ENCODE measurements around the gene ARSI. TPM values are rescaled to one million over a fixed set of nuclear protein-coding genes. Genes with fewer than 3 reads are reported as not detected.

ARSI gene
- total and polyA plus RNA-seq, 7 experiments from 2014 or later: 1.6 TPM; not detected in 6

DNA sequence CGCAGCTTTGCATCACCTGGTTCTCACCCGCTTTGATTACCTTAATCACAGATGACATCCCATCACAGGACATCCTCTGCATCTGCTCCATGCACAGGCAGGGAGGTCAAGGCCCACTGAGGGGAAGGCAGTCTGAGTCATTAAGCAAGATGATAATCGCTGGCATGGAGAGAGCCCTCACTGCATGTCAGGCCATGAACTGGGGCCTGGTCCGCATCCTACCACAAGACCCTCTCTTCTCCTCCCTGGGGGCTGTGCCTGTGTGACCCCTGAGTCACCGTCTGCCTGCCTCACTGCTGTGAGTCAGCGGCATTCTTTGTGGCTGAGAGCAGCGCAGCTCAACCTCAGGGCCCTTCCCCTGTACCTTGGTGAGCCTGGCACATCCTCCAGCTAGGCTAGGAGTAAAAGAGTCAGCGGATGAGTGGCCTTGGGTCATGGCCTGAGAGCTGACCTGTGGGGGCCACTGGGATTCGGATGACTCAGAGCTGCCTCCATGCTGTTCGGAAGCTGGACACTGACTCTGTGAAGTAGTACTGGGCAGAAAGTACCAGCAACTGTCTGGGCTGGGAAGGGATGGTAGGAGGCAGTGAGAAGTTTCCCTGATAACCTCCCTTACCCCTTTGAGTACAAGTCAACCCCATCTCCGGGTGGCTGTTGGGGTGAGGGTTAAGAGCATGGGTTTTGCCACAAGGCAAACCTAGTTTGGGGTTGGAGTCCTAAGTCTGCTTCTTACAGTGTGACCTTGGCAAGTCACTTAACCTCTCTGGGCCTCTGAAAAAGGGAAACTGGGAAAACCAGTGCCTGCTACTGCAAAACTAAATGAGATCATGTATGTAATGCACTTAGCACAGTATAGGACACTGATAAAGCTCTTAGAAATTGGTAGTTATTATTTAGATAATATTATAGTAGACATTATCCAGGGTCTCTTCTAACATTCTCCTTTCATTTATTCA lies 14.6 kb upstream of the ARSI start:
- Histone ChIP-seq H3K27me3 (ENCODE audit: control insufficient read depth in 2 of 2, insufficient read depth in 2 of 2, low read length in 2 of 2) (no peaks in the 10 kb centered on the region), H3K4me3 (ENCODE audit: low read length) (no peak overlapping the region), H3K36me3 (ENCODE audit: control insufficient read depth in 2 of 3, insufficient read depth in 3 of 3, low read length in 3 of 3) (no peaks in the 10 kb centered on the region), H3K4me1 (ENCODE audit: control insufficient read depth in 2 of 2, insufficient read depth in 2 of 2, low read length in 2 of 2) (peaks cover 0 to 5% of the 10 kb centered on the region in 2 donors), H3K27ac (ENCODE audit: low read depth, low read length) (no peak overlapping the region), H3K9me3 (ENCODE audit: control insufficient read depth in 2 of 3, low read length in 3 of 3) (no peaks in the 10 kb centered on the region)
- no peak overlapping the region for H3K27ac Mint-ChIP-seq
- peaks cover 0 to 4% (median 0%) of the 10 kb centered on the region in 5 donors for H3K36me3 Mint-ChIP-seq
- peaks cover 0 to 6% (median 0%) of the 10 kb centered on the region in 7 donors for H3K4me1 Mint-ChIP-seq
- H3K27me3 Mint-ChIP-seq: peaks cover 0 to 9% (median 0%) of the 10 kb centered on the region in 5 donors
- POLR2A ChIA-PET: no interaction called here
- H3K4me3 Mint-ChIP-seq: no peak overlapping the region
- DNase-seq (no peak), ATAC-seq (peak; percentile 16)
- intact Hi-C loops (cut with micrococcal nuclease): no loop called here
- CTCF ChIA-PET: no interaction called here
- peaks cover 0 to 2% (median 0%) of the 10 kb centered on the region in 11 donors for H3K9me3 Mint-ChIP-seq

DNA sequence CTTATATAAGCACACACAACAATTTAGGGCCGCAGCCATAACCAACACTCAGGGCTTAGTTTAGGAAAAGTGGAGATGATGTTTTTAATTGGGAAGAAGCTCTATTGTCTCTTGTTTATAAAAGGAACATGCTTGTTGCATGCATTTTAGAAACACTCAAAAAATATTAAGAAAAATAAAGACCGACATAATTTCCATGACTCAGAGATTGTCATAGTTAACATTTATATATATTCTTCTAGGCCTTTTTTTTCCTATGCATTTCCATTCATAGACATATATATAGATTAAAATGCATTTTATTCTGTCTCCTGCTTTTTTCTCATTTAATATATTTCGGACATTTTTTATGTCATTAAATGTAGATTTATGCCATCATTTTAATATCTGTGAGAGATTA lies 13.6 kb upstream of the ARSI start:
- Histone ChIP-seq H3K36me3 (ENCODE audit: control insufficient read depth in 2 of 3, insufficient read depth in 3 of 3, low read length in 3 of 3) (no peaks in the 10 kb centered on the region), H3K4me3 (ENCODE audit: low read length) (no peak overlapping the region), H3K27ac (ENCODE audit: low read depth, low read length) (no peak overlapping the region), H3K4me1 (ENCODE audit: control insufficient read depth in 2 of 2, insufficient read depth in 2 of 2, low read length in 2 of 2) (no peaks in the 10 kb centered on the region), H3K9me3 (ENCODE audit: control insufficient read depth in 2 of 3, low read length in 3 of 3) (no peaks in the 10 kb centered on the region), H3K27me3 (ENCODE audit: control insufficient read depth in 2 of 2, insufficient read depth in 2 of 2, low read length in 2 of 2) (no peaks in the 10 kb centered on the region)
- Mint-ChIP-seq H3K9me3 (no peaks in the 10 kb centered on the region), H3K27ac (no peak overlapping the region), H3K27me3 (peaks cover 0 to 10% (median 0%) of the 10 kb centered on the region in 5 donors), H3K4me3 (no peak overlapping the region), H3K36me3 (peaks cover 0 to 4% (median 0%) of the 10 kb centered on the region in 5 donors), H3K4me1 (peaks cover 0 to 6% (median 0%) of the 10 kb centered on the region in 7 donors)
- ChIA-PET CTCF (no interaction called here), POLR2A (no interaction called here)
- DNase-seq: no peak
- intact Hi-C loops (cut with micrococcal nuclease): no loop called here
- no peak for ATAC-seq

DNA sequence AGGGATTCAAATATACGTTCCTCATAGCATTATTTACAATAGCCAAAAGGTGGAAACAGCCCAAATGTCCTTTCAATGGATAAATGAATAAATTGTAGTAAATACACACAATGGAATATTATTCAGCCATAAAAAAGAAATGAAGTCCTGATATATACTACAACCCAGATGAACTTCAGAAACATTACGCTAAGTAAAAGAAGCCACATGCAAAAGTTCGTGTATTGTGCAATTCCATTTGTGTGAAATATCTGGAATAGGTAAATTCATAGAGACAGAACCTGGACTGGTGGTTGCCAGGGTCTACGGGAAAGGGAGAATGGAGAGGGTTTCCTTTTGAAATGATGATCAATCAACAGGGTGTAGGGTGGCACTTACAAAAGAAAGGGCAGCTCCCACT lies 12.5 kb upstream of the ARSI start:
- Mint-ChIP-seq H3K27ac (no peak overlapping the region), H3K36me3 (peaks cover 0 to 4% (median 0%) of the 10 kb centered on the region in 5 donors), H3K9me3 (no peaks in the 10 kb centered on the region), H3K4me1 (peaks cover 0 to 6% (median 0%) of the 10 kb centered on the region in 7 donors), H3K27me3 (peaks cover 0 to 11% (median 0%) of the 10 kb centered on the region in 5 donors), H3K4me3 (no peak overlapping the region)
- no peaks in the 10 kb centered on the region for H3K27me3 ChIP-seq (ENCODE audit: control insufficient read depth in 2 of 2, insufficient read depth in 2 of 2, low read length in 2 of 2)
- no peak overlapping the region for H3K27ac ChIP-seq (ENCODE audit: low read depth, low read length)
- DNase-seq: no peak
- H3K4me1 ChIP-seq (ENCODE audit: control insufficient read depth in 2 of 2, insufficient read depth in 2 of 2, low read length in 2 of 2): no peaks in the 10 kb centered on the region
- no peaks in the 10 kb centered on the region for H3K36me3 ChIP-seq (ENCODE audit: control insufficient read depth in 2 of 3, insufficient read depth in 3 of 3, low read length in 3 of 3)
- CTCF ChIA-PET: no interaction called here
- POLR2A ChIA-PET: no interaction called here
- ATAC-seq: no peak
- no peaks in the 10 kb centered on the region for H3K9me3 ChIP-seq (ENCODE audit: control insufficient read depth in 2 of 3, low read length in 3 of 3)
- H3K4me3 ChIP-seq (ENCODE audit: low read length): no peak overlapping the region
- intact Hi-C loops (cut with micrococcal nuclease): no loop called here

DNA sequence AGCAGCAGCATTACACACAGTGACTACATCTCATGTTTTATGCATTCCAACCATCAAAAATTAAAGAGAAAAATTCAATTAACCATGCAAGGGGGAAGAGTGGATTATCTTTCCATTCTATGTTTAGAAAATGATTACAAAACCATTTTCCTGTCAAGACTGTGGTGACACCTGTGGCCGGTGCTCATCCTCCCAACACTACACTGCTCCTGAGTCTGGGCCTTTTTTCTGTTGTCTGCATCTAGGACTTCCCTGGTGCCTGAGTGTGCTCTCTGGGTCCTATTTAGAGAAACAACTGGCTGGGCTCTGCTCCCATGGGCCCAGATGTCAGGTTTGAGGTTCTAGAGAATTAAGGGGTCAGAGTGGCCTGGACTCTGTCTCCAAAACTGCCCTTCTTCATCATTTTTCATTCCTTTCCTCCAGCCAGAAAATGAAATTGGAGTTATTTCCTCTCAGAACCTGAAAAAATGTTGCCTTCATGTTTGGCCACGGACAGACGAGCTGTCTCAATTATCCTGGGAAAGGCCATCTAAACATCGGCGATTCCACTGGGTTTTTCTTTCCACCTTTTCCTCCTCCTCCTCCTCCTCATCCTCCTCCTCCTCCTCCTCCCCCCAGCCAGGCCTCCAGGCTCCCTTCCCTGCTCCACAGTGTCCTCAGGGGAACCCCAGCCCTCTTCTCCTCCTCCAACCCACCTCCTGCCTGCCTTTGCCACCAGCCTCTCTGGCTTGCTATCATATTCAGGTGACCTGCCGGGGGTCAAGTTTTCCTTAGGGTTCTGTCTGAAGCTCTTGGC lies 11.4 kb upstream of the ARSI start:
- H3K27ac ChIP-seq (ENCODE audit: low read depth, low read length): no peak overlapping the region
- Mint-ChIP-seq H3K36me3 (peaks cover 0 to 4% (median 0%) of the 10 kb centered on the region in 5 donors), H3K4me3 (no peak overlapping the region), H3K4me1 (peaks cover 0 to 6% (median 0%) of the 10 kb centered on the region in 7 donors), H3K27ac (no peak overlapping the region), H3K9me3 (no peaks in the 10 kb centered on the region), H3K27me3 (peaks cover 0 to 11% (median 0%) of the 10 kb centered on the region in 5 donors)
- H3K4me1 ChIP-seq (ENCODE audit: control insufficient read depth in 2 of 2, insufficient read depth in 2 of 2, low read length in 2 of 2): no peaks in the 10 kb centered on the region
- no peaks in the 10 kb centered on the region for H3K27me3 ChIP-seq (ENCODE audit: control insufficient read depth in 2 of 2, insufficient read depth in 2 of 2, low read length in 2 of 2)
- H3K9me3 ChIP-seq (ENCODE audit: control insufficient read depth in 2 of 3, low read length in 3 of 3): no peaks in the 10 kb centered on the region
- intact Hi-C loops (cut with micrococcal nuclease): no loop called here
- CTCF ChIA-PET: no interaction called here
- H3K4me3 ChIP-seq (ENCODE audit: low read length): no peak overlapping the region
- POLR2A ChIA-PET: no interaction called here
- no peak for ATAC-seq
- no peak for DNase-seq
- no peaks in the 10 kb centered on the region for H3K36me3 ChIP-seq (ENCODE audit: control insufficient read depth in 2 of 3, insufficient read depth in 3 of 3, low read length in 3 of 3)

DNA sequence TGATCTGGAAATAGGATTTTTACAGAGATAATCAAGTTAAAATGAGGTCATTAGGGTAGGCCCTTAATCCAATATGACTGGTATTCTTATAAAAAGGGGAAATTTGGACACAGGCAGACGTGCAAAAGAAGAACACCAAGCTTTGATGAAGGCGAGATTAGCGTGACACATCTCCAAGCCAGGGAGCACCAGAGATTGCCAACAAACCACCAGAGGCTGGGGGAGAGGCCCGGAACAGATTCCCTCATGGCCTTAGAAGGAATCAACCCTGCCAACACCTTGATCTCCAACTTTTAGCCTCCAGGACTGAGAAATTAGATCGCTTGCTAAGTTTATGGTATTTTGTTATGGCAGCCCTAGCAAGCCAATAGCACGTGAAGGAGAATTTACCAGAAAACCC lies 10.8 kb upstream of the ARSI start:
- Histone ChIP-seq H3K4me1 (ENCODE audit: control insufficient read depth in 2 of 2, insufficient read depth in 2 of 2, low read length in 2 of 2) (no peaks in the 10 kb centered on the region), H3K9me3 (ENCODE audit: control insufficient read depth in 2 of 3, low read length in 3 of 3) (no peaks in the 10 kb centered on the region), H3K27ac (ENCODE audit: low read depth, low read length) (no peak overlapping the region), H3K36me3 (ENCODE audit: control insufficient read depth in 2 of 3, insufficient read depth in 3 of 3, low read length in 3 of 3) (no peaks in the 10 kb centered on the region), H3K4me3 (ENCODE audit: low read length) (no peak overlapping the region), H3K27me3 (ENCODE audit: control insufficient read depth in 2 of 2, insufficient read depth in 2 of 2, low read length in 2 of 2) (no peaks in the 10 kb centered on the region)
- ATAC-seq (no peak), DNase-seq (no peak)
- intact Hi-C loops (cut with micrococcal nuclease): no loop called here
- Mint-ChIP-seq H3K9me3 (no peaks in the 10 kb centered on the region), H3K4me1 (peaks cover 0 to 5% (median 0%) of the 10 kb centered on the region in 7 donors), H3K27me3 (peaks cover 0 to 11% (median 0%) of the 10 kb centered on the region in 5 donors), H3K27ac (no peak overlapping the region), H3K36me3 (peaks cover 0 to 4% (median 0%) of the 10 kb centered on the region in 5 donors), H3K4me3 (no peak overlapping the region)
- ChIA-PET POLR2A (no interaction called here), CTCF (no interaction called here)

DNA sequence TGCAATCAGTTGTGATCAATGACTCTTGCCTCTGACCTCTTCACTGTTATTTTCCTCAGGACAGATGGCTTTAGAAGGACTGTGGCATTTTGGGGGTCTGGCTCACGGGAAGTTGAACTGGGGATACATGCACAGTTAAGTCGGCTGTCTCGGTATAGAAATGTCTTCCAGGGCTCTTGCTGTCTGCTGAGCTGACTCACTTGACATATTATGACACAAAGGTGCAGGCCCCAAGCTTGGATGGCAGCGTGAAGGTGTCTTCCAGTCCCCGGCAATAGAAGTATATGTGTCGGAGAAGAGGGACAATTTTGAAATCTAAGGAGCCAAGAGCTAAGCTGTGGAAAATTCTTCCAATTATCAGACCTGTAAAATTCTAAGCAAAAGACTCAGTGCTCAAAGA lies 9.8 kb upstream of the ARSI start:
- Mint-ChIP-seq H3K27ac (no peak overlapping the region), H3K9me3 (peaks cover 0 to 2% (median 0%) of the 10 kb centered on the region in 11 donors), H3K4me3 (no peak overlapping the region), H3K36me3 (peaks cover 0 to 4% (median 0%) of the 10 kb centered on the region in 5 donors), H3K27me3 (peaks cover 0 to 11% (median 6%) of the 10 kb centered on the region in 5 donors), H3K4me1 (no peaks in the 10 kb centered on the region)
- Histone ChIP-seq H3K9me3 (ENCODE audit: control insufficient read depth in 2 of 3, low read length in 3 of 3) (no peaks in the 10 kb centered on the region), H3K36me3 (ENCODE audit: control insufficient read depth in 2 of 3, insufficient read depth in 3 of 3, low read length in 3 of 3) (no peaks in the 10 kb centered on the region), H3K27ac (ENCODE audit: low read depth, low read length) (no peak overlapping the region), H3K4me3 (ENCODE audit: low read length) (no peak overlapping the region), H3K27me3 (ENCODE audit: control insufficient read depth in 2 of 2, insufficient read depth in 2 of 2, low read length in 2 of 2) (no peaks in the 10 kb centered on the region), H3K4me1 (ENCODE audit: control insufficient read depth in 2 of 2, insufficient read depth in 2 of 2, low read length in 2 of 2) (no peaks in the 10 kb centered on the region)
- intact Hi-C loops (cut with micrococcal nuclease): no loop called here
- CTCF ChIA-PET: no interaction called here
- no peak for ATAC-seq
- DNase-seq: no peak
- POLR2A ChIA-PET: no interaction called here
